Epithelial cell of umbilical artery (primary cell): ENCODE results near the gene PRR20C. TPM values are rescaled to one million over a fixed set of nuclear protein-coding genes. Genes with fewer than 3 reads are reported as not detected.

ENCODE experiments used
- total RNA-seq: library from RNA; depleted of rRNA; stranded (reverse); fragments of >200 nt; gene quantifications from 2 replicates; pipeline ENCODE4 v1.2.3, GENCODE V29; 2014

Gene PRR20C
- total RNA-seq = not detected in 2 replicates

GRCh38 chr13:57153761-57154160 is at the start of gene PRR20C:
PRR20C (plus strand) TSS chr13:57154061; CDS start chr13:57154448, 387 bp downstream.

DNA sequence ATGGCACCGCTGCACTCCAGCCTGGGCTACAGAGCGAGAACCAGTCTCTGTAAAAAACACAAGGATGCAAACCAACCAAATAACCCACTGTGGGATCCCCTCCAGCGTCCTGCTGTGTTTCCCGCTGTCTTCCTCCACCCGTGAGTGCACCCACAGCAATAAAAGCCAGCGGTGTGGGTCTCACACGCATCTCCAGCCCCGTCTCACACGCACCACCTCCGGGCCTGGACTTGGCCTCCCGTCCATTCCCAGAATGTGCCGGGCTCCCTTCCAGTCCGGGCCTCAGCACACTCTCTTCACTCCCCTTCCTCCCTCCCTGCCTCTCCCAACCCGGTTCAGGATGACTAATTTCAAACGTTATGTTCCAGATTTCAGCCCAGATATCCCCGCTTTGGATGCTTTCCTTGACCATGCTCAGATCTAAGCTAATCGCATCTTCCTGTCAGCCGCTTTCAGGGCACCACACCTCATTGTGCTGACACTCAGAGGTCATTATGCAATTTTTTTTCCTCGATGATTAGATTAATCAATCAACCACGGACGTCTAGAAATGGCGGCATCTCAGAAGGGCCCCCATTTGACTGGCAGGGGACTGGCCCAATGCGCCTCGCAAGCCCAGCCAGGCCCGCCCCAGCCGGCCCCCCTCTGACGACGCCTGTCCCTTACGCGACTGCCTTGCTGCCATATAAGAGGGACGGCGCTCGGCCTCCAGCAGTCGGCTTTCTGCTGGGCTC is 13.5 kb upstream of the PRR20C start, which contains the start of gene PRR20A:
TSS of gene PRR20A (plus strand) at position 684 of the 734 bp plus-strand sequence. CDS start 387 bp downstream, outside the sequence.

GRCh38 chr13:57147188-57147587 is 6.7 kb upstream of the PRR20C start, which contains the start of gene PRR20B:
PRR20B (plus strand) TSS chr13:57147488; CDS start chr13:57147875, 387 bp downstream.

DNA sequence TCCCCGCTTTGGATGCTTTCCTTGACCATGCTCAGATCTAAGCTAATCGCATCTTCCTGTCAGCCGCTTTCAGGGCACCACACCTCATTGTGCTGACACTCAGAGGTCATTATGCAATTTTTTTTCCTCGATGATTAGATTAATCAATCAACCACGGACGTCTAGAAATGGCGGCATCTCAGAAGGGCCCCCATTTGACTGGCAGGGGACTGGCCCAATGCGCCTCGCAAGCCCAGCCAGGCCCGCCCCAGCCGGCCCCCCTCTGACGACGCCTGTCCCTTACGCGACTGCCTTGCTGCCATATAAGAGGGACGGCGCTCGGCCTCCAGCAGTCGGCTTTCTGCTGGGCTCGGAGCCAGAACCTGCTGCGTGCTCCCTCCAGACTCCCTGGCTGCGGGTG is 6.5 kb downstream of the PRR20C start, which contains the start of gene PRR20D:
TSS of gene PRR20D (plus strand) at position 301 of the 400 bp plus-strand sequence. CDS start 387 bp downstream, outside the sequence.

DNA sequence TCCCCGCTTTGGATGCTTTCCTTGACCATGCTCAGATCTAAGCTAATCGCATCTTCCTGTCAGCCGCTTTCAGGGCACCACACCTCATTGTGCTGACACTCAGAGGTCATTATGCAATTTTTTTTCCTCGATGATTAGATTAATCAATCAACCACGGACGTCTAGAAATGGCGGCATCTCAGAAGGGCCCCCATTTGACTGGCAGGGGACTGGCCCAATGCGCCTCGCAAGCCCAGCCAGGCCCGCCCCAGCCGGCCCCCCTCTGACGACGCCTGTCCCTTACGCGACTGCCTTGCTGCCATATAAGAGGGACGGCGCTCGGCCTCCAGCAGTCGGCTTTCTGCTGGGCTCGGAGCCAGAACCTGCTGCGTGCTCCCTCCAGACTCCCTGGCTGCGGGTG is 13.0 kb downstream of the PRR20C start, which contains the start of gene PRR20E:
TSS of gene PRR20E (plus strand) at position 301 of the 400 bp plus-strand sequence. CDS start 387 bp downstream, outside the sequence.

Other genes starting within 250 kb of the PRR20C start
- gene PRR20A, start 13.1 kb upstream of the PRR20C start, total RNA-seq = not detected in 2 replicates
- not detected in 2 replicates for gene PRR20B, start 6.6 kb upstream of the PRR20C start, total RNA-seq
- gene PRR20D, start 6.6 kb downstream of the PRR20C start, total RNA-seq = not detected in 2 replicates
- gene PRR20E, start 13.1 kb downstream of the PRR20C start, total RNA-seq = not detected in 2 replicates